Progenitor cell of endocrine pancreas (in vitro differentiated cells): ENCODE data around the gene MMP23B. TPM values are rescaled to one million over a fixed set of nuclear protein-coding genes. Genes with fewer than 3 reads are reported as not detected.

Experiments used
- DNase-seq: peaks from one replicate; pipeline ENCODE4 v3.0.0; 2021; ENCODE audit warnings: low spot score; ENCODE audit not compliant: unreplicated experiment
- H3K27ac Mint-ChIP-seq: 2 replicates; pipeline ENCODE4 v1.8.0; 2021; ENCODE audit warnings: mild to moderate bottlenecking, moderate library complexity, mixed read lengths
- H3K27me3 Mint-ChIP-seq: 2 replicates; pipeline ENCODE4 v1.8.0; 2021; ENCODE audit warnings: mixed read lengths
- H3K36me3 Mint-ChIP-seq: 2 replicates; pipeline ENCODE4 v1.8.0; 2022; ENCODE audit warnings: mixed read lengths; ENCODE audit not compliant: insufficient read depth
- H3K4me1 Mint-ChIP-seq: 2 replicates; pipeline ENCODE4 v1.8.0; 2021; ENCODE audit warnings: low read depth, mixed read lengths
- H3K4me3 Mint-ChIP-seq: 2 replicates; pipeline ENCODE4 v1.8.0; 2021; ENCODE audit warnings: low read depth, mild to moderate bottlenecking, moderate library complexity, mixed read lengths
- H3K9me3 Mint-ChIP-seq: 2 replicates; pipeline ENCODE4 v1.8.0; 2021; ENCODE audit warnings: low read depth, mixed read lengths
- CTCF ChIP-seq: fragments of 200-600 bp; sonication (generic); IDR thresholded peaks from one replicate; pipeline ENCODE4 v1.5.0; 2021; ENCODE audit warnings: antibody characterized with exemption, mild to moderate bottlenecking; ENCODE audit not compliant: unreplicated experiment
- long read RNA-seq: library from polyadenylated mRNA; unstranded; transcript quantifications from one replicate; pipeline ENCODE4 v2.0.0, GENCODE V29; 2020
- total RNA-seq: library from RNA; stranded (reverse); gene quantifications from 2 replicates; pipeline ENCODE4 v1.2.1, GENCODE V29; 2021

Gene MMP23B
- 4.4 and 5.3 TPM in 2 replicates for total RNA-seq
- long read RNA-seq: 0 reads

DNA sequence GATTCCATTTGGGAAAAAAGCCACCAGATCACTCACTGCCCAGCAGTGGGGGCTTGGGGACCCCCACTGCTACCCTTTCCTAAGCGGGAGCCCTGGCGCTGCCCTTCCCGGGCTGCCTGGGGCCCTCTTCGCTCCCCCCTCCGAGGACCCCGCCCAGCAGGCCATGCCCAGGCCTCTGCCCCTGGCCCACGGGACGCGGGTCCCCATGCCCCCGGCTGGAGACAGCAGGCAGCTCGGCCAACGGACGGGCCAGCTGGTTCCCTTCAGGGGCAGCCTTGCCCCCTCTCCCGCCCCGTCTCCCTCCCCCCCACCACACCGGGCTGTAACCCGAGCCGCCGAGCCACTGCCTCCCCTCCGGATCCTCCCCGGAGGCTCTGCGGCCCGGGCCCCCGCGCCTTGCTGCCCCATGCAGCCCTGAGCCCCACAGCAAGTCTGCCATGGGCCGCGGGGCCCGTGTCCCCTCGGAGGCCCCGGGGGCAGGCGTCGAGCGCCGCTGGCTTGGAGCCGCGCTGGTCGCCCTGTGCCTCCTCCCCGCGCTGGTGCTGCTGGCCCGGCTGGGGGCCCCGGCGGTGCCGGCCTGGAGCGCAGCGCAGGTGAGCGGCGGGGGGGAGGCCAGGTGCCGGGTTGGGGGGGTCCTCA lies at the start of gene MMP23B:
Gene MMP23B (plus strand): TSS at position 392 of the 639 bp plus-strand sequence. CDS start 46 bp downstream, at position 438.
- H3K36me3 Mint-ChIP-seq: peaks cover 1% of the 10 kb centered on the region
- H3K4me1 Mint-ChIP-seq: no peaks in the 10 kb centered on the region
- peaks cover 3% of the 10 kb centered on the region for H3K27me3 Mint-ChIP-seq
- no peak within 1 kb of the TSS for H3K4me3 Mint-ChIP-seq
- no peak for TF ChIP-seq CTCF
- H3K9me3 Mint-ChIP-seq: no peaks in the 10 kb centered on the region
- H3K27ac Mint-ChIP-seq: no peak within 1 kb of the TSS
- DNase-seq: no peak

- Mint-ChIP-seq H3K4me1 (no peaks in the 10 kb centered on the region), H3K9me3 (no peaks in the 10 kb centered on the region), H3K27ac (no peak overlapping the region), H3K27me3 (peaks cover 49% of the 10 kb centered on the region), H3K4me3 (no peak overlapping the region), H3K36me3 (no peaks in the 10 kb centered on the region)
- no peak for DNase-seq
- no peak for TF ChIP-seq CTCF
Observed at GRCh38 chr1:1582585-1583346, 49.2 kb upstream of the MMP23B start.

DNA sequence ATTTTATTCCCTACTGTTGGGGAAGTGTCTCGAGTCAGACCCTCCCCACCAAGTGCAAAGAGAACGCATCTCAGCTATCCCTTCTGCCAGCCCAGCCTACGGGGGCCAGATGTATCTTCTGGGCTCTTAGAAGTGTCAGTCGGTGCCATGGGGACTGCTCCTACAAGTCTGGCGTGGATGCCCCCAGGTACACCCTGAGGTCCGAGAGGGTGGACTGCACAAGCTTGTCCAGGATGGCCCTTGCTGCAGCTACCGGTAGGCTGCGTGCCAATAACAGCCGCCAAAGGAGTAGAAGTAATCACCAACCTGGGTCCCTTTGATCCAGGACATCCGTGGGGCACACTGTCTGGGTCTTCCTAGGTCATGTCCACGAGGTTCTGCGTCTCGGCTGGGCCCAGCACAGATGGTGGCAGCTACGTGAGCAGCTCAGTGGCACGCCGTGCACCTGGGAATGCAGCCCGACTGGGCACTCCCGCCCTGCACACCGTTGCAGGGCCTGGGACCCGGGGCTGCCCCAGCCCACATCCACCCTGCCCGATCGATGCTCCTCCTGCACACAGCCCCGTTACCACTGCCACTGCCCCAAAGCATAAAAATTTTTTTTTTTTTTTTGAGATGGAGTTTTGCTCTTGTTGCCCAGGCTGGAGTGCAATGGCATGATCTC lies 48.5 kb upstream of the MMP23B start:
- Mint-ChIP-seq H3K9me3 (no peaks in the 10 kb centered on the region), H3K27ac (no peak overlapping the region), H3K4me1 (no peaks in the 10 kb centered on the region), H3K36me3 (no peaks in the 10 kb centered on the region), H3K4me3 (no peak overlapping the region), H3K27me3 (peaks cover 50% of the 10 kb centered on the region)
- no peak for DNase-seq
- no peak for TF ChIP-seq CTCF

DNA sequence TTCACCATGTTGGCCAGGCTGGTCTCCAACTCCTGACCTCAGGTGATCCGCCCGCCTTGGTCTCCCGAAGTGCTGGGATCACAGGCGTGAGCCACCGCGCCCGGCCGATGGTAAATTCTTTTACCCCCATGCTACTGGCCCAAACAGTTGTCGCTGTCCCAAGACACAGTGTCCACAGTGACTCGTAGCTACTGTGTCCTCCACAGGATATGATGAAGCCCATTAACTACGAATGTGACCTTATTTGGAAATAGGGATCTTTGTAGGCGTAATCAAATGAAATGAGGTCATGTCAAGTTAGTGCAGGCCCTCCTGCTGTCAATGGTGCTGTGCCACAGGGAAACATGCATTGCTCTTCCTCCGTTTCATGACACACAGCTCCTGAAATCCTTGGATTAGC lies 40.5 kb upstream of the MMP23B start:
- H3K9me3 Mint-ChIP-seq: no peaks in the 10 kb centered on the region
- DNase-seq: no peak
- H3K27ac Mint-ChIP-seq: no peak overlapping the region
- no peaks in the 10 kb centered on the region for H3K4me1 Mint-ChIP-seq
- no peaks in the 10 kb centered on the region for H3K36me3 Mint-ChIP-seq
- H3K4me3 Mint-ChIP-seq: no peak overlapping the region
- peaks cover 20% of the 10 kb centered on the region for H3K27me3 Mint-ChIP-seq
- TF ChIP-seq CTCF: no peak

GRCh38 chr1:1593834-1594601 lies 38.0 kb upstream of the MMP23B start:
- H3K9me3 Mint-ChIP-seq: no peaks in the 10 kb centered on the region
- H3K4me1 Mint-ChIP-seq: peaks cover 3% of the 10 kb centered on the region
- DNase-seq: no peak
- H3K27ac Mint-ChIP-seq: no peak overlapping the region
- peaks cover 28% of the 10 kb centered on the region for H3K27me3 Mint-ChIP-seq
- no peak for TF ChIP-seq CTCF
- no peaks in the 10 kb centered on the region for H3K36me3 Mint-ChIP-seq
- no peak overlapping the region for H3K4me3 Mint-ChIP-seq
